Stimulated activated CD4-positive, alpha-beta T cell treated with anti-CD3 and anti-CD28 coated beads, Interleukin-12 subunit alpha, Interleukin-12 subunit beta, amount 100 ng/mL, for 4 hours (primary cell): ENCODE results near the gene PHPT1.
"Not testable (repeated sequence)": the region's sequence is repeated elsewhere in the genome, so short reads cannot be mapped to it uniquely, and the experiment has no call there.

Experiments
- DNase-seq: peaks from one replicate; pipeline ENCODE4 v3.0.0-alpha.2; 2020

The PHPT1 gene

GRCh38 chr9:136823136-136824046, 25.8 kb upstream of the PHPT1 start:
- DNase-seq: no peak

GRCh38 chr9:136824496-136825225, 24.5 kb upstream of the PHPT1 start:
- DNase-seq: no peak

GRCh38 chr9:136825295-136826187, 23.7 kb upstream of the PHPT1 start:
- DNase-seq: no peak

- no peak for DNase-seq
Observed at GRCh38 chr9:136826188-136826541, 23.0 kb upstream of the PHPT1 start.

GRCh38 chr9:136826703-136827582, 22.3 kb upstream of the PHPT1 start:
- no peak for DNase-seq

- DNase-seq: no peak
Observed at GRCh38 chr9:136827794-136828473, 21.3 kb upstream of the PHPT1 start.

GRCh38 chr9:136828474-136829140, 20.6 kb upstream of the PHPT1 start:
- DNase-seq: no peak

GRCh38 chr9:136829412-136829811, 19.8 kb upstream of the PHPT1 start:
- no peak for DNase-seq

GRCh38 chr9:136829981-136830885, 19.0 kb upstream of the PHPT1 start:
- DNase-seq: no peak

GRCh38 chr9:136831002-136831719, 18.0 kb upstream of the PHPT1 start:
- DNase-seq: no peak

GRCh38 chr9:136831720-136832104, 17.5 kb upstream of the PHPT1 start:
- DNase-seq: no peak

GRCh38 chr9:136832581-136832980, 16.6 kb upstream of the PHPT1 start:
- no peak for DNase-seq

GRCh38 chr9:136833381-136834048, 15.7 kb upstream of the PHPT1 start:
- DNase-seq: not testable (repeated sequence)

- no peak for DNase-seq
Observed at GRCh38 chr9:136835162-136835931, 13.9 kb upstream of the PHPT1 start.

- DNase-seq: no peak
Observed at GRCh38 chr9:136835932-136836904, 13.0 kb upstream of the PHPT1 start.

- no peak for DNase-seq
Observed at GRCh38 chr9:136837146-136837855, 11.9 kb upstream of the PHPT1 start.
